Ascending aorta (tissue), 2 donors: ENCODE measurements around the gene NCOA5. TPM values are rescaled to one million over a fixed set of nuclear protein-coding genes. Genes with fewer than 3 reads are reported as not detected.

Experiments used
- DNase-seq, 2 donors: peaks; one replicate each; pipeline ENCODE4 v3.0.0-alpha.2; 2019; ENCODE audit warnings: low spot score in 2 of 2
- H3K27ac ChIP-seq, 2 donors: fragments of 200-600 bp; sonication (generic); one replicate each; pipeline ENCODE4 v1.5.1; 2016 to 2017; ENCODE audit warnings: mild to moderate bottlenecking in 1 of 2
- H3K27me3 ChIP-seq: fragments of 200-600 bp; sonication (generic); one replicate; pipeline ENCODE4 v1.5.1; 2017
- H3K36me3 ChIP-seq, 2 donors: fragments of 200-600 bp; sonication (generic); one replicate each; pipeline ENCODE4 v1.5.1; 2016
- H3K4me1 ChIP-seq, 2 donors: fragments of 200-600 bp; sonication (generic); one replicate each; pipeline ENCODE4 v1.5.1; 2016 to 2017; ENCODE audit warnings: mild to moderate bottlenecking in 1 of 2
- H3K4me3 ChIP-seq, 2 donors: fragments of 200-600 bp; sonication (generic); one replicate each; pipeline ENCODE4 v1.5.1; 2016 to 2017; ENCODE audit warnings: mild to moderate bottlenecking in 1 of 2
- H3K9me3 ChIP-seq, 2 donors: fragments of 200-600 bp; sonication (generic); one replicate each; pipeline ENCODE4 v1.5.1; 2016
- intact Hi-C: fragments of 100-400 bp; cut with DNase I; formaldehyde crosslinking; loops from one replicate; pipeline ENCODE4 v1.15.1; 2023
- total RNA-seq: library from RNA; depleted of rRNA; stranded (reverse); fragments of >200 nt; gene quantifications from one replicate; pipeline ENCODE4 v1.1.0, GENCODE V29; 2016
- TF ChIP-seq, protein P1 (sequence below), 3 experiments: fragments of 200-600 bp in 2 of 3; fragments of 450-650 bp in 1 of 3; sonication (generic) in 2 of 3; IDR thresholded peaks; one replicate each; pipeline ENCODE4 v1.5.1; 2016 to 2019; ENCODE audit warnings: antibody characterized with exemption in 3 of 3, mild to moderate bottlenecking in 1 of 3, moderate library complexity in 1 of 3

Gene NCOA5
- total RNA-seq, 1 donor from 2014 or later: 70.4 TPM

DNA sequence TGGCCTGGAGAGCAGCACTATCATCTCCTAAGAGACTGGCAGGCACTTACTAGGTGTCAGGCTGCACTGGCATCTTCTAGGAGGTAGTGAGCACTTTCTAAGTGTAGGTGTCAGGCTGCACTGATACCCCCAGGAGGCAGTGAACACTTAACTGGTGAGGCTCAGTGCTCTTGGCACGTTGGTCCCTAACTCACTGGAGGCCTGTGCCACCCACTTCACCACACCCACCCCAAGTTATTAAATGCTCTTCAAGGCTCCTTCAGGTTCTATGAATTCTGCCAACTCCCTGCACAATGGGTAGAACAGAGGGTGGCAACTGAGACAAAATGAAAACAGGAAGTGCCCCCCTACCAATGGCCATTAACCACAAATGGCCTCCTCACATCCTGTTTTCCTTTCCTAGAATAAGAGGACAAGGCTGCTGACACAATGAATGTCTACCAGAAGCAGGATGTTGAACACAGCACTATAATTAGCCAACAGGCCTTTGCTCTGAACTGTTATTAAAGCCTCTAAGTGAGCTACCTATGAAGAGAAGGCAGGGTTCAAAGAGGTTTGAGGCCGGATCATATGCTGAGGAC lies 29.4 kb downstream of the NCOA5 start:
- TF ChIP-seq, protein P1, sequence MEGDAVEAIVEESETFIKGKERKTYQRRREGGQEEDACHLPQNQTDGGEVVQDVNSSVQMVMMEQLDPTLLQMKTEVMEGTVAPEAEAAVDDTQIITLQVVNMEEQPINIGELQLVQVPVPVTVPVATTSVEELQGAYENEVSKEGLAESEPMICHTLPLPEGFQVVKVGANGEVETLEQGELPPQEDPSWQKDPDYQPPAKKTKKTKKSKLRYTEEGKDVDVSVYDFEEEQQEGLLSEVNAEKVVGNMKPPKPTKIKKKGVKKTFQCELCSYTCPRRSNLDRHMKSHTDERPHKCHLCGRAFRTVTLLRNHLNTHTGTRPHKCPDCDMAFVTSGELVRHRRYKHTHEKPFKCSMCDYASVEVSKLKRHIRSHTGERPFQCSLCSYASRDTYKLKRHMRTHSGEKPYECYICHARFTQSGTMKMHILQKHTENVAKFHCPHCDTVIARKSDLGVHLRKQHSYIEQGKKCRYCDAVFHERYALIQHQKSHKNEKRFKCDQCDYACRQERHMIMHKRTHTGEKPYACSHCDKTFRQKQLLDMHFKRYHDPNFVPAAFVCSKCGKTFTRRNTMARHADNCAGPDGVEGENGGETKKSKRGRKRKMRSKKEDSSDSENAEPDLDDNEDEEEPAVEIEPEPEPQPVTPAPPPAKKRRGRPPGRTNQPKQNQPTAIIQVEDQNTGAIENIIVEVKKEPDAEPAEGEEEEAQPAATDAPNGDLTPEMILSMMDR (IDR thresholded peaks at IDR 0.05): no peak
- peaks cover 48 to 54% of the 10 kb centered on the region in 2 donors for H3K36me3 ChIP-seq

DNA sequence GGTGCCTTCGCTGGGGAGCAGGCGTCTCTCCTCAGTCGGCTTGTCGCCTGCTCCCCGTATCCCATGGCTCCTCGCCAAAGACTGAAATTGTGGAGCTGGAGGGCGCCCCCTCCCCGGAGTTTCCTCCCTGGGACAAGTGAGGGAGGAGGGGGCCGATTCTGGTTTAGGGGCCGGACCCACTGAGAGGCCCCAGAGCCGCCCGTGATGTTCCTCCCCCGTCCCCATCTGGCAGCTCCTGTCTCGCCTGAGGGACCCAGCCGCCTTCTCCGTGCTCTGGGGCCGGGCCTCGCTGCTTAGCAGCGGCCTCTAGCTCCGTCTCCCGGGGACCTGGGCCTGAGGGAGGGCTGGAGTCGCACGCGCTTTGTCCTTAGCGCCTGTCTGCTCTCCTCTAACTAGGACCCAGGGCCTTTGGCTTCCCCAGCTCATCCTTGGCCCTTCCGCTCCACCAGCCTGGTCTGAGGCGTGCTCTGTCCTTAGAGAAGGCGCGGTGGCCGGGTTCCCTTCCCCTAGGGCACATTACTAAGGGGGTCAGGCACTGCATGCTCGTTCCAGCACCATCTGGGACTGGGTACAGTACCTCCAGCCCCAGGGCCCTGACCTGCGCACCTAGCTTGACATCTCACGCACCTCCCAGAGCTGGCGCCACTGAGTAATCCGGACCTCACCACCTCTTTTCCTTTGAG lies 31.0 kb downstream of the NCOA5 start:
- H3K27me3 ChIP-seq: no peaks in the 10 kb centered on the region
- no peaks in the 10 kb centered on the region for H3K9me3 ChIP-seq
- TF ChIP-seq, protein P1 (IDR thresholded peaks at IDR 0.05): no peak
- no peak overlapping the region for H3K27ac ChIP-seq
- peak overlapping the region in 1 of 2 donors; percentile 50 for H3K4me3 ChIP-seq
- no peak for DNase-seq
- H3K4me1 ChIP-seq: peaks cover 10 to 16% of the 10 kb centered on the region in 2 donors
- intact Hi-C loops: no loop called here
- H3K36me3 ChIP-seq: peaks cover 33 to 37% of the 10 kb centered on the region in 2 donors

More for the DNA sequence above, 29.4 kb downstream of the NCOA5 start:
- peak in 1 of 2 donors; percentile 48 for DNase-seq
- H3K27me3 ChIP-seq: no peaks in the 10 kb centered on the region
- no peak overlapping the region for H3K4me3 ChIP-seq
- H3K9me3 ChIP-seq: no peaks in the 10 kb centered on the region
- H3K27ac ChIP-seq: no peak overlapping the region
- peaks cover 10 to 16% of the 10 kb centered on the region in 2 donors for H3K4me1 ChIP-seq
- intact Hi-C loops: no loop called here

DNA sequence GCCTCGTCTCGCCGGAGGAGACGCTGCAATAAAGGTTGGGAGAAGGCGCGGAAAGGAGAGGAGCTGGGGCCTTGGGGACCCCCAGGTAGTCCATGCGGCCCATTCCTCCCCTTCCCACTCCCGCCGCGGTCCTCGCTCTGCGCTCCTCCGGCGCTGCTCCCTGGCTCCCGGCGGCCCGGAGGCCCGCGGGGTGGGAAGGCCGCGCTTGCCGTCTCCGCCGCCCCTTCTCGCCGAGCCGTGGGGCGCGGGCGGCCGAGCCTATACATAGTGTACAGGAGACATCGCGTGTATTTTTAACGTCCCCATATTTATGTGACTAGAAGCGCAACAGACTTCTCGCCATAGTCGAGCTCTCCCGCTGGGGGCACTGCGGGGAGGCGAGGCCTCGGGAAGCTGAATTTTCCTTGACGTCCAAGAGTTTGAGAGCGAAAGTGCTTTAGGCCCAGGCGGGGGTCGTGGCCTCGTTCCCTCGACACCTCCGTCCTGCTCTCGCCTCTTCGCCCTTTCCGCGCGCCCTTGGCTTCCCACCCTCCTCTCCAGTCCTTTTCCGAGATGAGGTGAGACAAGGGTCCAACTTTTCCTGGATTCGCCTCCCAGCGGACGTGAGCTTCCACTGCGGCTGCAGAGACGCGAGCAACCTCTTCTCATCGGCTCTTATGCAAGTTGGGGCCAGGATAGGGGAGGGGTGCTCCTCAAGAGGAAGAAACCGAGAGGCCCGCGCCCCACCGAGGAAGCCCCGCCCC lies 31.7 kb downstream of the NCOA5 start:
- Histone ChIP-seq H3K9me3 (no peaks in the 10 kb centered on the region), H3K27me3 (no peaks in the 10 kb centered on the region), H3K4me1 (peaks cover 10 to 16% of the 10 kb centered on the region in 2 donors), H3K36me3 (peaks cover 26 to 30% of the 10 kb centered on the region in 2 donors), H3K27ac (no peak overlapping the region), H3K4me3 (peak overlapping the region; percentile 30 to 50)
- TF ChIP-seq, protein P1 (IDR thresholded peaks at IDR 0.05): peak in 1 of 3 experiments; percentile 29
- peak in 1 of 2 donors; percentile 69 for DNase-seq
- intact Hi-C loops: no loop called here

DNA sequence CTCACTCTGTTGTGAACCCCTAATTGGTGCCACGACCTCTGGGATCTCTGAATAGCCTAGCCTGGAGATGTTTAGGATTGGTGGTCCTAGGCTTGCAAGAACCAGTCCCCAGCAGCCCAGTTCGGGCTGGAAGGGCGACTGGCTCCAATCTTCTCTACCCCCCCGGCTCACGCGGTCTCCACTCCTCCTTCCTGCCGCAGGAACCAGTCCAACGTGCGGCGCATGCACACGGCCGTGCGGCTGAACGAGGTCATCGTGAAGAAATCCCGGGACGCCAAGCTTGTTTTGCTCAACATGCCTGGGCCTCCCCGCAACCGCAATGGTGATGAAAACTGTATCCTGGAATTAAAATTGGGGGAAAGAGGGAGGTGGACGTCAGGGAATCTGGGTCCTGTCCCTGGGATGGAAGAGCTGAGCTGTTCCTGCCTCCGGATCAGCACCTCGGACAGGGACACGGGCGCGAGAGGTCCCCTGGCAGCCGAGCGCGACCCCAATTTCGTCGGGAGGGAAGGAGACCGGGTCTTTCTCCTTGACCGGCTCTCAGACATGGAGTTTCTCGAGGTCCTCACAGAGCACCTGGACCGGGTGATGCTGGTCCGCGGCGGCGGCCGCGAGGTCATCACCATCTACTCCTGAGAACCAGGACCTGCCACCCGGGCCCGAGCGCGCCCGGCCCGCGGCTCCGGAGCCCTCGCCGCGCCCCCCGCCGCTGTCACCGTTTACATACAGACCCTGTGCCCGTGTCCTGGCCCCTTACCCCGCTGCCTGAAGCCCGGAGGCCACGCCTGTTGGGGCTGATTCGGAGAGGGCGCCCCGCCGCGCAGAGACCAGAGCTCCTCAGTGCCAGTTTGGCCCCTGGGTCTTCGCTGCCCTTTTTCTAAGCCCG lies 32.5 kb downstream of the NCOA5 start:
- peaks cover 10 to 16% of the 10 kb centered on the region in 2 donors for H3K4me1 ChIP-seq
- DNase-seq: no peak
- peak overlapping the region; percentile 30 to 50 for H3K4me3 ChIP-seq
- no peak overlapping the region for H3K27ac ChIP-seq
- H3K9me3 ChIP-seq: no peaks in the 10 kb centered on the region
- TF ChIP-seq, protein P1 (IDR thresholded peaks at IDR 0.05): no peak
- intact Hi-C loops: no loop called here
- peaks cover 18 to 22% of the 10 kb centered on the region in 2 donors for H3K36me3 ChIP-seq
- H3K27me3 ChIP-seq: no peaks in the 10 kb centered on the region
